Femur (tissue), 1 donor: Measurements from ENCODE around the gene RGS10.
"Not testable (repeated sequence)": the region's sequence is repeated elsewhere in the genome, so short reads cannot be mapped to it uniquely, and the experiment has no call there.

ENCODE experiments used
- DNase-seq: peaks from one replicate; pipeline ENCODE4 v3.0.0-alpha.2; 2017

The RGS10 gene

GRCh38 chr10:119466655-119467054 lies 75.9 kb downstream of the RGS10 start:
- peak; percentile 50 for DNase-seq

- DNase-seq = peak; percentile 17
These were observed 76.4 kb downstream of the RGS10 start for GRCh38 chr10:119466076-119466475.

- no peak for DNase-seq
These were observed 77.4 kb downstream of the RGS10 start for GRCh38 chr10:119465085-119465484.

- not testable (repeated sequence) for DNase-seq
These were observed 79.3 kb downstream of the RGS10 start for GRCh38 chr10:119463195-119463594.

- no peak for DNase-seq
These were observed 79.7 kb downstream of the RGS10 start for GRCh38 chr10:119462773-119463172.

- no peak for DNase-seq
These were observed 80.6 kb downstream of the RGS10 start for GRCh38 chr10:119461923-119462322.

GRCh38 chr10:119461380-119461779 lies 81.1 kb downstream of the RGS10 start:
- DNase-seq = no peak

- no peak for DNase-seq
These were observed 81.9 kb downstream of the RGS10 start for GRCh38 chr10:119460369-119461195.

- DNase-seq = no peak
These were observed 82.7 kb downstream of the RGS10 start for GRCh38 chr10:119459681-119460340.

- DNase-seq = peak; percentile 67
These were observed 84.4 kb downstream of the RGS10 start for GRCh38 chr10:119457966-119458766.

GRCh38 chr10:119456435-119456810 lies 86.1 kb downstream of the RGS10 start:
- DNase-seq = no peak

- DNase-seq = no peak
These were observed 86.7 kb downstream of the RGS10 start for GRCh38 chr10:119455609-119456434.

- DNase-seq = no peak
These were observed 87.5 kb downstream of the RGS10 start for GRCh38 chr10:119454990-119455389.

GRCh38 chr10:119454316-119454715 lies 88.2 kb downstream of the RGS10 start:
- no peak for DNase-seq

- no peak for DNase-seq
These were observed 89.2 kb downstream of the RGS10 start for GRCh38 chr10:119453313-119453712.

GRCh38 chr10:119452396-119452795 lies 90.1 kb downstream of the RGS10 start:
- DNase-seq = no peak

- no peak for DNase-seq
These were observed 91.1 kb downstream of the RGS10 start for GRCh38 chr10:119451300-119451896.

- DNase-seq = no peak
These were observed 91.8 kb downstream of the RGS10 start for GRCh38 chr10:119450606-119451299.
